A204.1 (cell line): Measurements from ENCODE around the gene ENPEP.
"Not testable (repeated sequence)": the region's sequence is repeated elsewhere in the genome, so short reads cannot be mapped to it uniquely, and the experiment has no call there.

Source experiments
- FAIRE-seq: peaks from 2 replicates; lab custom pipeline; 2012; peaks lifted over from hg19 to GRCh38; lab: Jason Lieb, UNC

Gene ENPEP

GRCh38 chr4:110475881-110476818 lies at the start of gene ENPEP:
TSS of gene ENPEP (plus strand) at chr4:110476155. CDS start at chr4:110476415, 260 bp downstream.
- no peak for FAIRE-seq

- not testable (repeated sequence) for FAIRE-seq
Observed at GRCh38 chr4:110431805-110432204, 44.1 kb upstream of the ENPEP start.

- not testable (repeated sequence) for FAIRE-seq
Observed at GRCh38 chr4:110437292-110437691, 38.7 kb upstream of the ENPEP start.

- not testable (repeated sequence) for FAIRE-seq
Observed at GRCh38 chr4:110439209-110439608, 36.7 kb upstream of the ENPEP start.

- no peak for FAIRE-seq
Observed at GRCh38 chr4:110442309-110442708, 33.6 kb upstream of the ENPEP start.

- no peak for FAIRE-seq
Observed at GRCh38 chr4:110442788-110443187, 33.2 kb upstream of the ENPEP start.

- FAIRE-seq: no peak
Observed at GRCh38 chr4:110449947-110450346, 26.0 kb upstream of the ENPEP start.

- no peak for FAIRE-seq
Observed at GRCh38 chr4:110452546-110452945, 23.4 kb upstream of the ENPEP start.

- no peak for FAIRE-seq
Observed at GRCh38 chr4:110454441-110454840, 21.5 kb upstream of the ENPEP start.

- no peak for FAIRE-seq
Observed at GRCh38 chr4:110458494-110459266, 17.3 kb upstream of the ENPEP start.

GRCh38 chr4:110460074-110460746 lies 15.7 kb upstream of the ENPEP start:
- no peak for FAIRE-seq

GRCh38 chr4:110467400-110467799 lies 8.6 kb upstream of the ENPEP start:
- no peak for FAIRE-seq

- no peak for FAIRE-seq
Observed at GRCh38 chr4:110472583-110473329, 3.2 kb upstream of the ENPEP start.

GRCh38 chr4:110474481-110474880 lies 1.5 kb upstream of the ENPEP start:
- no peak for FAIRE-seq

GRCh38 chr4:110475080-110475479 lies 875 bp upstream of the ENPEP start:
- not testable (repeated sequence) for FAIRE-seq

GRCh38 chr4:110477836-110478235 lies 1.9 kb downstream of the ENPEP start:
- FAIRE-seq: no peak

- no peak for FAIRE-seq
Observed at GRCh38 chr4:110480031-110480549, 4.1 kb downstream of the ENPEP start.

- FAIRE-seq: no peak
Observed at GRCh38 chr4:110480746-110481271, 4.9 kb downstream of the ENPEP start.

- no peak for FAIRE-seq
Observed at GRCh38 chr4:110483516-110483915, 7.6 kb downstream of the ENPEP start.

GRCh38 chr4:110484029-110484428 lies 8.1 kb downstream of the ENPEP start:
- no peak for FAIRE-seq

GRCh38 chr4:110484767-110485166 lies 8.8 kb downstream of the ENPEP start:
- FAIRE-seq: no peak
